SK-N-SH treated with all-trans-retinoic acid at 6 μM for 48 hours (cell line): ENCODE measurements around the gene UPB1.
"Not testable (repeated sequence)": the region's sequence is repeated elsewhere in the genome, so short reads cannot be mapped to it uniquely, and the experiment has no call there.

Experiments used
- ATAC-seq: fragments of 200-7000 bp; cut with Tn5 transposase; 3 replicates; pipeline ENCODE4 v1.9.1; 2020; ENCODE audit warnings: mild to moderate bottlenecking, moderate library complexity
- ARNTL ChIP-seq: fragments of 450-650 bp; formaldehyde crosslinking; IDR thresholded peaks from 2 replicates; pipeline ENCODE4 v1.5.0; 2020; ENCODE audit warnings: low read depth, mild to moderate bottlenecking, moderate library complexity, borderline replicate concordance
- BACH2 ChIP-seq: fragments of 250-450 bp; sonication (Bioruptor Pico); IDR thresholded peaks from 2 replicates; pipeline ENCODE4 v1.9.0; 2021; ENCODE audit warnings: mild to moderate bottlenecking, borderline replicate concordance
- CSDC2 ChIP-seq: fragments of 250-450 bp; sonication (Bioruptor Pico); IDR thresholded peaks from 2 replicates; pipeline ENCODE4 v1.5.0; 2020; ENCODE audit warnings: mild to moderate bottlenecking, moderate library complexity
- CSRNP3 ChIP-seq: fragments of 250-450 bp; sonication (Bioruptor Pico); IDR thresholded peaks from 2 replicates; pipeline ENCODE4 v1.5.1; 2021; ENCODE audit warnings: mild to moderate bottlenecking, moderate library complexity
- ESRRG ChIP-seq: fragments of 250-450 bp; sonication (Bioruptor Pico); IDR thresholded peaks from 2 replicates; pipeline ENCODE4 v1.6.1; 2021; ENCODE audit warnings: mild to moderate bottlenecking
- GLIS3 ChIP-seq: fragments of 250-450 bp; sonication (Bioruptor Pico); IDR thresholded peaks from 2 replicates; pipeline ENCODE4 v1.5.0; 2020; ENCODE audit warnings: mild to moderate bottlenecking, moderate library complexity
- ISL1 ChIP-seq: fragments of 250-450 bp; sonication (Bioruptor Pico); IDR thresholded peaks from 2 replicates; pipeline ENCODE4 v2.1.2; 2022; ENCODE audit warnings: mild to moderate bottlenecking, moderate library complexity
- OSR1 ChIP-seq: fragments of 250-450 bp; sonication (Bioruptor Pico); IDR thresholded peaks from 2 replicates; pipeline ENCODE4 v1.8.0; 2022; ENCODE audit warnings: moderate library complexity, mild to moderate bottlenecking, inconsistent platforms
- PATZ1 ChIP-seq: fragments of 250-450 bp; sonication (Bioruptor Pico); IDR thresholded peaks from 2 replicates; pipeline ENCODE4 v1.8.0; 2020; ENCODE audit warnings: mild to moderate bottlenecking, moderate library complexity, borderline replicate concordance
- PPARA ChIP-seq: fragments of 250-450 bp; sonication (Bioruptor Pico); IDR thresholded peaks from 2 replicates; pipeline ENCODE4 v1.5.0; 2020; ENCODE audit warnings: mild to moderate bottlenecking, borderline replicate concordance
- RARB ChIP-seq: fragments of 250-450 bp; sonication (Bioruptor Pico); IDR thresholded peaks from 2 replicates; pipeline ENCODE4 v1.8.0; 2021; ENCODE audit warnings: mild to moderate bottlenecking, moderate library complexity
- SNAI2 ChIP-seq: fragments of 250-450 bp; sonication (Bioruptor Pico); IDR thresholded peaks from 2 replicates; pipeline ENCODE4 v1.5.0; 2020; ENCODE audit warnings: mild to moderate bottlenecking, moderate library complexity
- ZC3H10 ChIP-seq: fragments of 250-450 bp; sonication (Bioruptor Pico); IDR thresholded peaks from 2 replicates; pipeline ENCODE4 v1.5.1; 2021; ENCODE audit warnings: mild to moderate bottlenecking, moderate library complexity
- ZFP3 ChIP-seq: fragments of 250-450 bp; sonication (Bioruptor Pico); IDR thresholded peaks from 2 replicates; pipeline ENCODE4 v1.5.0; 2020; ENCODE audit warnings: mild to moderate bottlenecking, moderate library complexity
- ZFP30 ChIP-seq: fragments of 450-650 bp; formaldehyde crosslinking; IDR thresholded peaks from 2 replicates; pipeline ENCODE4 v1.5.0; 2022; ENCODE audit warnings: mild to moderate bottlenecking, moderate library complexity
- ZNF565 ChIP-seq: fragments of 450-650 bp; formaldehyde crosslinking; conservative IDR thresholded peaks from 2 replicates; pipeline ENCODE4 v1.5.0; 2020; ENCODE audit warnings: low read depth, mild to moderate bottlenecking, moderate library complexity
- ZNF70 ChIP-seq: fragments of 450-650 bp; formaldehyde crosslinking; IDR thresholded peaks from 2 replicates; pipeline ENCODE4 v1.5.0; 2020; ENCODE audit warnings: mild to moderate bottlenecking, moderate library complexity
- ZNF8 ChIP-seq: fragments of 450-650 bp; formaldehyde crosslinking; IDR thresholded peaks from 2 replicates; pipeline ENCODE4 v1.5.0; 2020; ENCODE audit warnings: mild to moderate bottlenecking, moderate library complexity
- TF ChIP-seq, protein P1 (sequence below): fragments of 250-450 bp; sonication (Bioruptor Pico); IDR thresholded peaks from 2 replicates; pipeline ENCODE4 v1.5.1; 2020; ENCODE audit warnings: low read depth, mild to moderate bottlenecking, moderate library complexity
- TF ChIP-seq, protein P2 (sequence below): fragments of 250-450 bp; sonication (Bioruptor Pico); IDR thresholded peaks from 2 replicates; pipeline ENCODE4 v1.8.0; 2021; ENCODE audit warnings: low read depth, mild to moderate bottlenecking, moderate library complexity, borderline replicate concordance

The UPB1 gene

GRCh38 chr22:24486501-24486921, 8.6 kb upstream of the UPB1 start (continued):
- peak; percentile 93 for TF ChIP-seq ZNF70

DNA sequence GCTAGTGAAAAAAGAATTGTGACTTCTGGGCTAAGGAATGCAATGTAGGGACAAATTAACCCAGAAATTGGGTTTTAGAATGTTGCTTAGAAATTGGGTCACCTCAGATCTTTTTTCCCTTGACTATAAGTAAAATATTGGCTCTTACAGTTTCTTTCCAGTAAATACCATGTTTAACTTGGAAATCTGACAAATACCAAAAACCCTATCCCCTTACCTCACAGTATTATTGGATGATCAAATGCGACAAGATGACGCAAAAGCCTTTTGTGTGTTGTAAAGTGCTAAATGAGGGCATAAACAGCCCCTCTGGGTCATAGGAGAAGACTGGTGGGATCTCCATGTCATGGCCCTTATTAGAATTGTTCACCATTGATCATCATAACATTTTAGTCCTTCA, 6.1 kb upstream of the UPB1 start:
- no peak for ATAC-seq
- no peak for TF ChIP-seq SNAI2
- 0 out of 2 replicates have a peak, but pooled peaks have one; percentile 12 for TF ChIP-seq ISL1 (CRISPR knock-in tag)
- TF ChIP-seq, protein P1, sequence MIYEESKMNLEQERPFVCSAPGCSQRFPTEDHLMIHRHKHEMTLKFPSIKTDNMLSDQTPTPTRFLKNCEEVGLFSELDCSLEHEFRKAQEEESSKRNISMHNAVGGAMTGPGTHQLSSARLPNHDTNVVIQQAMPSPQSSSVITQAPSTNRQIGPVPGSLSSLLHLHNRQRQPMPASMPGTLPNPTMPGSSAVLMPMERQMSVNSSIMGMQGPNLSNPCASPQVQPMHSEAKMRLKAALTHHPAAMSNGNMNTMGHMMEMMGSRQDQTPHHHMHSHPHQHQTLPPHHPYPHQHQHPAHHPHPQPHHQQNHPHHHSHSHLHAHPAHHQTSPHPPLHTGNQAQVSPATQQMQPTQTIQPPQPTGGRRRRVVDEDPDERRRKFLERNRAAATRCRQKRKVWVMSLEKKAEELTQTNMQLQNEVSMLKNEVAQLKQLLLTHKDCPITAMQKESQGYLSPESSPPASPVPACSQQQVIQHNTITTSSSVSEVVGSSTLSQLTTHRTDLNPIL (CRISPR knock-in tag): no peak
- no peak for TF ChIP-seq PATZ1 (CRISPR knock-in tag)
- no peak for TF ChIP-seq CSDC2
- TF ChIP-seq CSRNP3 (CRISPR knock-in tag): no peak
- no peak for TF ChIP-seq ESRRG (CRISPR knock-in tag)

- TF ChIP-seq ZNF70 (peak; percentile 47; the same call in 1 of the 2 replicates), ZNF8 (CRISPR knock-in tag) (peak; percentile 94)
- not testable (repeated sequence) for ATAC-seq
These were observed 5.7 kb upstream of the UPB1 start for GRCh38 chr22:24489434-24489833.

DNA sequence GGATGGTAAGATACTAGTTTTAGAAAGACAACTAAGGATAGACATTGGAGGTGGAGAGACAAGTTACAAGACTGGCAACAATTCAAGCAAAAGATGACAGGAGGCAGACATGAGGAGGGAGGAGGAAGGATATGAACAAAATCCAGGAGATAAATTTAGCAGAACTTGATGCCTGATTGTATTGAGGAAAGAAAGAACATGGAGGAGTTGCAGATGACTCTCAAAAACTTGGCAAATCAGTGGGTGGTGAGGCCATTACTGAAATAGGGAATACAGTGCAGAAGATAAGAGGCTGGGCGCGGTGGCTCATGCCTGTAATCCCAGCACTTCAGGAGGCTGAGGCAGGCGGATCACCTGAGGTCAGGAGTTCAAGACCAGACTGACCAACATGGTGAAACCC, 2.7 kb upstream of the UPB1 start:
- ATAC-seq: no peak
- TF ChIP-seq SNAI2 (no peak), GLIS3 (CRISPR knock-in tag) (no peak), ISL1 (CRISPR knock-in tag) (no peak), RARB (CRISPR knock-in tag) (no peak), ZNF70 (no peak), OSR1 (no peak), PATZ1 (CRISPR knock-in tag) (no peak), ZNF565 (CRISPR knock-in tag) (no peak), BACH2 (CRISPR knock-in tag) (no peak), CSDC2 (no peak), ARNTL (no peak), PPARA (CRISPR knock-in tag) (no peak), CSRNP3 (CRISPR knock-in tag) (no peak), ZFP3 (CRISPR knock-in tag) (no peak), ZC3H10 (no peak), ZFP30 (no peak)
- TF ChIP-seq, protein P1 (CRISPR knock-in tag): no peak
- TF ChIP-seq, protein P2, sequence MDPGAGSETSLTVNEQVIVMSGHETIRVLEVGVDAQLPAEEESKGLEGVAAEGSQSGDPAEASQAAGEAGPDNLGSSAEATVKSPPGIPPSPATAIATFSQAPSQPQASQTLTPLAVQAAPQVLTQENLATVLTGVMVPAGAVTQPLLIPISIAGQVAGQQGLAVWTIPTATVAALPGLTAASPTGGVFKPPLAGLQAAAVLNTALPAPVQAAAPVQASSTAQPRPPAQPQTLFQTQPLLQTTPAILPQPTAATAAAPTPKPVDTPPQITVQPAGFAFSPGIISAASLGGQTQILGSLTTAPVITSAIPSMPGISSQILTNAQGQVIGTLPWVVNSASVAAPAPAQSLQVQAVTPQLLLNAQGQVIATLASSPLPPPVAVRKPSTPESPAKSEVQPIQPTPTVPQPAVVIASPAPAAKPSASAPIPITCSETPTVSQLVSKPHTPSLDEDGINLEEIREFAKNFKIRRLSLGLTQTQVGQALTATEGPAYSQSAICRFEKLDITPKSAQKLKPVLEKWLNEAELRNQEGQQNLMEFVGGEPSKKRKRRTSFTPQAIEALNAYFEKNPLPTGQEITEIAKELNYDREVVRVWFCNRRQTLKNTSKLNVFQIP (CRISPR knock-in tag): no peak
